PC-3 (cell line): ENCODE results near the gene NCKIPSD.

Experiments
- CTCF ChIP-seq: fragments of 300-600 bp; sonication (generic); conservative IDR thresholded peaks from 2 replicates; pipeline ENCODE4 v1.5.1; 2017; ENCODE audit warnings: antibody characterized with exemption, low read depth, mild to moderate bottlenecking, low read length
- EZH2 ChIP-seq: fragments of 300-600 bp; sonication (generic); IDR thresholded peaks from one replicate; pipeline ENCODE4 v1.6.1; 2017; ENCODE audit warnings: antibody characterized with exemption, mild to moderate bottlenecking, low read length; ENCODE audit not compliant: unreplicated experiment

- TF ChIP-seq CTCF, result peak; percentile 74
- TF ChIP-seq EZH2, result no peak
Measured at GRCh38 chr3:48635222-48636021, 50.3 kb downstream of the NCKIPSD start, which contains the start of gene SLC26A6.
